ENCODE measurements around the gene FAM133A. TPM values are rescaled to one million over a fixed set of nuclear protein-coding genes. Genes with fewer than 3 reads are reported as not detected.

The FAM133A gene
- total RNA-seq, 4 donors from 2014 or later, result 0.30 to 0.97 TPM; not detected in 2

- intact Hi-C loops (cut with DNase I; ENCODE audit: low total_unique reads), result no loop called here
- no peaks in the 10 kb centered on the region for H3K36me3 ChIP-seq
- no peaks in the 10 kb centered on the region for H3K9me3 ChIP-seq
- no peak overlapping the region for H3K27ac ChIP-seq
- H3K4me3 ChIP-seq, result no peak overlapping the region
- TF ChIP-seq POLR2A (IDR thresholded peaks at IDR 0.05), result no peak
- no peak for TF ChIP-seq CTCF (IDR thresholded peaks at IDR 0.05)
- peaks cover 0 to 4% of the 10 kb centered on the region in 2 donors for H3K27me3 ChIP-seq
- DNase-seq, result no peak
- H3K4me1 ChIP-seq, result no peaks in the 10 kb centered on the region
These were observed 22.0 kb downstream of the FAM133A start for GRCh38 chrX:93695981-93696380.

DNA sequence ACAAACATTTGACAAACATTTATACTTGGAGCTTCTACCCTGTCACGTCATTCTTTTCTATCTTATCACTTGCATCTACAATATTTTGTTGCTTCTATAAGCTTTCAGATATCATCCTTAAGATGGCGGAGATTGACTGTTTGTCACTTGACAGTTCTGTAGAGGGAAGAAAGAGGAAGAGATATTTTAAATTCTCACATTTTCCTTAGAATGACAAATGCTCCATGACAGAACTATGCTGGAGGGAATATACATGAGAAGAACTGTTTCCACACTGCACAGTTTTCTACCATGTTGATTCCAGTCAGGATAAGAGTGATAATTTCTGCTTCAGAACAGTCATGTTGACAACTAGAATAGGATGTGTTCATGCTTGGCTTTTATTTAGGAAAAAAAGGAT is 29.7 kb downstream of the FAM133A start:
- Histone ChIP-seq H3K4me1 (no peaks in the 10 kb centered on the region), H3K27ac (no peak overlapping the region), H3K4me3 (no peak overlapping the region), H3K36me3 (no peaks in the 10 kb centered on the region), H3K27me3 (no peaks in the 10 kb centered on the region), H3K9me3 (no peaks in the 10 kb centered on the region)
- TF ChIP-seq POLR2A (IDR thresholded peaks at IDR 0.05) (no peak), CTCF (IDR thresholded peaks at IDR 0.05) (no peak)
- intact Hi-C loops (cut with DNase I; ENCODE audit: low total_unique reads), result no loop called here
- no peak for DNase-seq

DNA sequence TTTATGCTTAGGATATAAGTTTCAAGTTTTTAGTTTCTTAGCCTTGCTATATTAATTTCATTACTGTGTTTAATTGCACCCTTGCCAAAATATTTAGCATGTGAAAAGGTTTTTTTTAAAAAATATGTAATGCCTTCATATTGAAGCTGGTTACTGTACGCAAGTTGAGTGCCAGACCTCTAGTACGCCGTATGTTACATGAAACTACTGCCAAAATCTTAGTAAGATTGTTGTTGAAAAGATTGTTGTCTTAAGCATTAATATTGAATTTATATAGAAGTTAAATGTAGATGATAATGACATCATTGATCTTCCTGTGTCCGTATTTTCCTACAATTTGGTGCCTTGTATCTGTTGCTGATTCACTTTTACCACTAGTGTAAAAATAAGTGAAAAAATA is 37.1 kb downstream of the FAM133A start:
- Histone ChIP-seq H3K9me3 (no peaks in the 10 kb centered on the region), H3K36me3 (no peaks in the 10 kb centered on the region), H3K27me3 (peaks cover 0 to 7% of the 10 kb centered on the region in 2 donors), H3K4me1 (no peaks in the 10 kb centered on the region), H3K4me3 (no peak overlapping the region), H3K27ac (no peak overlapping the region)
- no peak for DNase-seq
- intact Hi-C loops (cut with DNase I; ENCODE audit: low total_unique reads), result no loop called here
- TF ChIP-seq POLR2A (IDR thresholded peaks at IDR 0.05) (no peak), CTCF (IDR thresholded peaks at IDR 0.05) (no peak)

DNA sequence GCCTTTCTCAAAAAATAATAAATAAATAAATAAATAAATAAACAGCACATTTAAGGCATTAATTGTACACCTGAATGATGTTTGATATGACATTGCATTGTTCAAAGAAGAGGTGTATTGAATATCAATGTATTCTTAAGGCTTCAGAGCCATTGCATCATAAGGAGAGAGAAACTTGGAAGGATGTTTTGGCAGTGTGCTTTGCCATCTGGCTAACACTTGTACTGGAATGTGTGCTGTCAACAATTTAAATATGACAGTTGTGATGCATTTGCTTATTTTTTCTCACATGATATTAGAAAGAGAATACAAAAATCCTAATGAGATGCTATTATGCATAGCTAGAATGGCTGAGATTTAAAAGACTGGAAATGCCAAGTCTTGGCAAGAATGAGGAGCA is 67.8 kb downstream of the FAM133A start:
- no peak for DNase-seq
- Histone ChIP-seq H3K27me3 (no peaks in the 10 kb centered on the region), H3K36me3 (no peaks in the 10 kb centered on the region), H3K4me3 (no peak overlapping the region), H3K9me3 (no peaks in the 10 kb centered on the region), H3K4me1 (no peaks in the 10 kb centered on the region), H3K27ac (no peak overlapping the region)
- intact Hi-C loops (cut with DNase I; ENCODE audit: low total_unique reads), result no loop called here
- TF ChIP-seq POLR2A (IDR thresholded peaks at IDR 0.05) (no peak), CTCF (IDR thresholded peaks at IDR 0.05) (no peak)

DNA sequence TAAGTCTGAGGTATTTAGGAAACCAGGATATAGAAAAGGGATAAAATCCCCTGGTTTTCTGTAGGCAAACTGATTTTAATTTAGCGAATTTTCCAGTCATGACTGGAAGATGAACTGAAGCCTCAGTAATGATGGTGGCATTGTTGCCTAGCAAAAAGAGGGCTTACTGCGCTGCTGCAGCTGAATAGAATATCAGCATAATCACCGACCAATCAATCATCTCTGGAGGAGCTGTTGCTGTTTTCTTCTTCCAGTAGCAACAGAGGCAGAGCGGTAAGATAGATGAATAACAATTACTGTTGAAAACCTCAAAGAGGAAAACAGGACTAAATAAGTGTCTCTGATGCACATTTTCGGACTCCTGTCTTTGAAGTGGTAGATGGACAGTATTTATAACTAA is 86.2 kb downstream of the FAM133A start:
- Histone ChIP-seq H3K27ac (no peak overlapping the region), H3K4me1 (no peaks in the 10 kb centered on the region), H3K4me3 (no peak overlapping the region), H3K9me3 (no peaks in the 10 kb centered on the region), H3K36me3 (no peaks in the 10 kb centered on the region), H3K27me3 (no peaks in the 10 kb centered on the region)
- intact Hi-C loops (cut with DNase I; ENCODE audit: low total_unique reads), result no loop called here
- no peak for TF ChIP-seq CTCF (IDR thresholded peaks at IDR 0.05)
- TF ChIP-seq POLR2A (IDR thresholded peaks at IDR 0.05), result no peak
- DNase-seq, result no peak

Other genes with a start within 250 kb of the FAM133A start
- 10 to 100 TPM in 2 of 4 donors, 1 to 10 TPM in 2; 3.5 to 27.9 (median 7.8) TPM for gene NAP1L3, start 628 bp upstream of the FAM133A start, total RNA-seq

All from uterus (tissue), 4 donors.